WTC11 (cell line): Measurements from ENCODE around the gene RANBP9. TPM values are rescaled to one million over a fixed set of nuclear protein-coding genes. Genes with fewer than 3 reads are reported as not detected.

Source experiments
- ATAC-seq: fragments of 200-7000 bp; cut with Tn5 transposase; 2 replicates; pipeline ENCODE4 v1.10.0; 2021; ENCODE audit warnings: mild to moderate bottlenecking, moderate library complexity
- CTCF ChIA-PET: fragments of 300-600 bp; sonication (Branson Sonifier 250); formaldehyde crosslinking; loops from one replicate; lab custom pipeline; 2021; ENCODE audit warnings: antibody characterized with exemption; lab: Charles Lee
- POLR2A ChIA-PET: fragments of 350-600 bp; sonication (Branson Sonifier 250); formaldehyde crosslinking; loops from one replicate; lab custom pipeline; 2021; ENCODE audit warnings: antibody characterized with exemption; lab: Charles Lee
- DNase-seq: peaks from one replicate; pipeline ENCODE4 v3.0.0; 2021; ENCODE audit warnings: low spot score
- H3K27ac Mint-ChIP-seq: 2 replicates; pipeline ENCODE4 v1.8.0; 2021; ENCODE audit warnings: mixed read lengths
- H3K27me3 Mint-ChIP-seq: 2 replicates; pipeline ENCODE4 v1.8.0; 2021; ENCODE audit warnings: low read depth, mild to moderate bottlenecking, moderate library complexity, mixed read lengths
- H3K36me3 Mint-ChIP-seq: 2 replicates; pipeline ENCODE4 v1.8.0; 2021; ENCODE audit warnings: mixed read lengths
- H3K4me1 Mint-ChIP-seq: 2 replicates; pipeline ENCODE4 v1.8.0; 2022; ENCODE audit warnings: mixed read lengths
- H3K4me3 Mint-ChIP-seq: 2 replicates; pipeline ENCODE4 v1.8.0; 2021; ENCODE audit warnings: mild to moderate bottlenecking, moderate library complexity, mixed read lengths
- H3K9me3 Mint-ChIP-seq: 2 replicates; pipeline ENCODE4 v1.8.0; 2021; ENCODE audit warnings: mixed read lengths
- ATF1 ChIP-seq: sonication (generic); formaldehyde crosslinking; IDR thresholded peaks from 2 replicates; pipeline ENCODE4 v1.8.1; 2023; ENCODE audit warnings: mild to moderate bottlenecking, moderate library complexity, missing genetic modification reagents
- CBFB ChIP-seq: sonication (generic); formaldehyde crosslinking; IDR thresholded peaks from 2 replicates; pipeline ENCODE4 v1.8.1; 2022; ENCODE audit warnings: mild to moderate bottlenecking, low read depth, missing genetic modification reagents
- ELF4 ChIP-seq: sonication (generic); formaldehyde crosslinking; IDR thresholded peaks from 2 replicates; pipeline ENCODE4 v1.8.1; 2022; ENCODE audit warnings: low read depth, mild to moderate bottlenecking, moderate library complexity, missing genetic modification reagents
- ETV6 ChIP-seq: sonication (generic); formaldehyde crosslinking; IDR thresholded peaks from 2 replicates; pipeline ENCODE4 v1.8.1; 2022; ENCODE audit warnings: mild to moderate bottlenecking, missing genetic modification reagents
- JAZF1 ChIP-seq: fragments of 250-450 bp; sonication (Bioruptor Pico); IDR thresholded peaks from 2 replicates; pipeline ENCODE4 v1.9.0; 2021; ENCODE audit warnings: moderate library complexity, mild to moderate bottlenecking, inconsistent platforms
- KAT7 ChIP-seq: sonication (generic); formaldehyde crosslinking; IDR thresholded peaks from 2 replicates; pipeline ENCODE4 v1.8.1; 2023; ENCODE audit warnings: missing genetic modification reagents, mild to moderate bottlenecking, borderline replicate concordance
- NFE2L1 ChIP-seq: sonication (generic); formaldehyde crosslinking; IDR thresholded peaks from 2 replicates; pipeline ENCODE4 v1.8.1; 2023; ENCODE audit warnings: missing genetic modification reagents
- NR1H2 ChIP-seq: sonication (generic); formaldehyde crosslinking; IDR thresholded peaks from 2 replicates; pipeline ENCODE4 v1.9.0; 2021; ENCODE audit warnings: mild to moderate bottlenecking, moderate library complexity, missing genetic modification reagents
- OVOL2 ChIP-seq: fragments of 250-450 bp; sonication (Bioruptor Pico); IDR thresholded peaks from 2 replicates; pipeline ENCODE4 v1.9.0; 2021; ENCODE audit warnings: mild to moderate bottlenecking, borderline replicate concordance
- SMAD3 ChIP-seq: sonication (generic); formaldehyde crosslinking; IDR thresholded peaks from 2 replicates; pipeline ENCODE4 v1.8.0; 2022; ENCODE audit warnings: missing genetic modification reagents, mild to moderate bottlenecking, borderline replicate concordance
- TEAD1 ChIP-seq: sonication (generic); formaldehyde crosslinking; IDR thresholded peaks from 2 replicates; pipeline ENCODE4 v1.8.0; 2022; ENCODE audit warnings: mild to moderate bottlenecking, missing genetic modification reagents
- TP53 ChIP-seq: sonication (generic); formaldehyde crosslinking; IDR thresholded peaks from 2 replicates; pipeline ENCODE4 v1.8.1; 2023; ENCODE audit warnings: mild to moderate bottlenecking, missing genetic modification reagents
- ZNF219 ChIP-seq: sonication (generic); formaldehyde crosslinking; IDR thresholded peaks from 2 replicates; pipeline ENCODE4 v1.8.0; 2023; ENCODE audit warnings: missing genetic modification reagents, mild to moderate bottlenecking, borderline replicate concordance
- ZNF232 ChIP-seq: sonication (generic); formaldehyde crosslinking; IDR thresholded peaks from 2 replicates; pipeline ENCODE4 v1.8.0; 2022; ENCODE audit warnings: mild to moderate bottlenecking, missing genetic modification reagents
- ZNF396 ChIP-seq: fragments of 250-450 bp; sonication (Bioruptor Pico); IDR thresholded peaks from 2 replicates; pipeline ENCODE4 v1.8.0; 2021; ENCODE audit warnings: mild to moderate bottlenecking, moderate library complexity, borderline replicate concordance
- total RNA-seq: library from RNA; stranded (reverse); gene quantifications from 3 replicates; pipeline ENCODE4 v1.2.3, GENCODE V29; 2021
- TF ChIP-seq, protein P1 (sequence below): sonication (generic); formaldehyde crosslinking; IDR thresholded peaks from 2 replicates; pipeline ENCODE4 v1.8.1; 2022; ENCODE audit warnings: mild to moderate bottlenecking, missing genetic modification reagents, moderate library complexity, borderline replicate concordance
- TF ChIP-seq, protein P2 (sequence below): sonication (generic); formaldehyde crosslinking; IDR thresholded peaks from 2 replicates; pipeline ENCODE4 v1.8.1; 2023; ENCODE audit warnings: mild to moderate bottlenecking, missing genetic modification reagents, borderline replicate concordance
- TF ChIP-seq, protein P3 (sequence below): sonication (generic); formaldehyde crosslinking; IDR thresholded peaks from 2 replicates; pipeline ENCODE4 v1.8.1; 2023; ENCODE audit warnings: mild to moderate bottlenecking, missing genetic modification reagents
- TF ChIP-seq, protein P4 (sequence below): fragments of 250-450 bp; sonication (Bioruptor Pico); IDR thresholded peaks from 2 replicates; pipeline ENCODE4 v1.9.0; 2021; ENCODE audit warnings: mild to moderate bottlenecking, borderline replicate concordance
- TF ChIP-seq, protein P5 (sequence below): sonication (generic); formaldehyde crosslinking; IDR thresholded peaks from 2 replicates; pipeline ENCODE4 v1.8.0; 2023; ENCODE audit warnings: mild to moderate bottlenecking, missing genetic modification reagents

The RANBP9 gene
- total RNA-seq, 1 experiment from 2014 or later, result 33.4 TPM

DNA sequence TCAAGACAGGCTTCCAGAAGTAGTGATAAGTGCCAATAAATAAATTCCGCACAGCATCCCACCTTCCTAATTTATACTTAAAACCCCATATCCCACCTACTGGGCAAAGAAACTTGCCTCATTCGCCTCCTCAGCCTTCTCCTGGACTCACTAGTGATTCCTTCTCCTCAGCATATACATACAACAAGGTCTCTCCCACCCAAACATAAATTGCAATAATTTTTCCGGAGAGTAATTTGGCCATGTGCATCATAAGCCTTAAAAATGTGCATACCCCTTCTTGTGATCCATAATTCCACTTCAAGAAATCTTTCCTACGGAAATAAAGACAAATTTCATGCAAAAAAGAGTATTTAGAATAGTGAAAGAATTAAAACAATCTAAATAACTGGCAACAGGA lies 26.8 kb downstream of the RANBP9 start:
- H3K4me3 Mint-ChIP-seq, result no peak overlapping the region
- peaks cover 3% of the 10 kb centered on the region; the same call in 1 of the 2 replicates for H3K4me1 Mint-ChIP-seq
- no peak overlapping the region for H3K27ac Mint-ChIP-seq
- no peaks in the 10 kb centered on the region for H3K9me3 Mint-ChIP-seq
- DNase-seq (no peak), ATAC-seq (no peak)
- POLR2A ChIA-PET, result no interaction called here
- CTCF ChIA-PET, result interaction anchor here (2.5 kb wide), 1 partner anchor 70 kb away, joined by 8 read pairs; the partner anchor contains the start of gene NOL7
- peaks cover 4% of the 10 kb centered on the region for H3K36me3 Mint-ChIP-seq
- no peaks in the 10 kb centered on the region for H3K27me3 Mint-ChIP-seq
- TF ChIP-seq, protein P1, sequence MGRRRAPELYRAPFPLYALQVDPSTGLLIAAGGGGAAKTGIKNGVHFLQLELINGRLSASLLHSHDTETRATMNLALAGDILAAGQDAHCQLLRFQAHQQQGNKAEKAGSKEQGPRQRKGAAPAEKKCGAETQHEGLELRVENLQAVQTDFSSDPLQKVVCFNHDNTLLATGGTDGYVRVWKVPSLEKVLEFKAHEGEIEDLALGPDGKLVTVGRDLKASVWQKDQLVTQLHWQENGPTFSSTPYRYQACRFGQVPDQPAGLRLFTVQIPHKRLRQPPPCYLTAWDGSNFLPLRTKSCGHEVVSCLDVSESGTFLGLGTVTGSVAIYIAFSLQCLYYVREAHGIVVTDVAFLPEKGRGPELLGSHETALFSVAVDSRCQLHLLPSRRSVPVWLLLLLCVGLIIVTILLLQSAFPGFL (CRISPR knock-in tag), result no peak
- TF ChIP-seq ZNF219 (CRISPR knock-in tag) (no peak), CBFB (no peak), ATF1 (CRISPR knock-in tag) (no peak), ELF4 (no peak)
- TF ChIP-seq, protein P2, sequence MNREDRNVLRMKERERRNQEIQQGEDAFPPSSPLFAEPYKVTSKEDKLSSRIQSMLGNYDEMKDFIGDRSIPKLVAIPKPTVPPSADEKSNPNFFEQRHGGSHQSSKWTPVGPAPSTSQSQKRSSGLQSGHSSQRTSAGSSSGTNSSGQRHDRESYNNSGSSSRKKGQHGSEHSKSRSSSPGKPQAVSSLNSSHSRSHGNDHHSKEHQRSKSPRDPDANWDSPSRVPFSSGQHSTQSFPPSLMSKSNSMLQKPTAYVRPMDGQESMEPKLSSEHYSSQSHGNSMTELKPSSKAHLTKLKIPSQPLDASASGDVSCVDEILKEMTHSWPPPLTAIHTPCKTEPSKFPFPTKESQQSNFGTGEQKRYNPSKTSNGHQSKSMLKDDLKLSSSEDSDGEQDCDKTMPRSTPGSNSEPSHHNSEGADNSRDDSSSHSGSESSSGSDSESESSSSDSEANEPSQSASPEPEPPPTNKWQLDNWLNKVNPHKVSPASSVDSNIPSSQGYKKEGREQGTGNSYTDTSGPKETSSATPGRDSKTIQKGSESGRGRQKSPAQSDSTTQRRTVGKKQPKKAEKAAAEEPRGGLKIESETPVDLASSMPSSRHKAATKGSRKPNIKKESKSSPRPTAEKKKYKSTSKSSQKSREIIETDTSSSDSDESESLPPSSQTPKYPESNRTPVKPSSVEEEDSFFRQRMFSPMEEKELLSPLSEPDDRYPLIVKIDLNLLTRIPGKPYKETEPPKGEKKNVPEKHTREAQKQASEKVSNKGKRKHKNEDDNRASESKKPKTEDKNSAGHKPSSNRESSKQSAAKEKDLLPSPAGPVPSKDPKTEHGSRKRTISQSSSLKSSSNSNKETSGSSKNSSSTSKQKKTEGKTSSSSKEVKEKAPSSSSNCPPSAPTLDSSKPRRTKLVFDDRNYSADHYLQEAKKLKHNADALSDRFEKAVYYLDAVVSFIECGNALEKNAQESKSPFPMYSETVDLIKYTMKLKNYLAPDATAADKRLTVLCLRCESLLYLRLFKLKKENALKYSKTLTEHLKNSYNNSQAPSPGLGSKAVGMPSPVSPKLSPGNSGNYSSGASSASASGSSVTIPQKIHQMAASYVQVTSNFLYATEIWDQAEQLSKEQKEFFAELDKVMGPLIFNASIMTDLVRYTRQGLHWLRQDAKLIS (CRISPR knock-in tag), result no peak

DNA sequence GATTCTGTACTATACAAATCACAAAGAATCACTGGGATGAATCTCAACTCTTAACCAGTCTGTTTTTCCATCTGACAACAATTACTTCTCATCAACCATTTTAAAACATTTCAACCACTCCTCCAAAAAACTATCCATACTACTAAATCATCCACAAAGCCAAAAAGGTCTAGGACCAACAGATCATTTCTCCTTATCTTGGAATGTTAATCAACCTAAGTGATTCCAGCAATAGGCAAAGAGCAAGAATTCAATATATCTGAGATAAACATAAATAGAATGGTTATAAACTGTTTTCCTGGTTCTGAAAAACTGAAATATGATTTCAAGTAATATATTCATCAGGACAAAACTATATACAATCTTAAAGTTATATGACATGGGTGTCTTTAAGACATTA lies 28.6 kb downstream of the RANBP9 start:
- ChIA-PET POLR2A (no interaction called here), CTCF (interaction anchor here (0.6 kb wide), 1 partner anchor 367 kb away, joined by 3 read pairs; no protein-coding TSS in a partner anchor)
- TF ChIP-seq JAZF1 (CRISPR knock-in tag) (no peak), NFE2L1 (no peak), ZNF396 (CRISPR knock-in tag) (no peak), SMAD3 (no peak), ETV6 (CRISPR knock-in tag) (no peak)
- TF ChIP-seq, protein P3, sequence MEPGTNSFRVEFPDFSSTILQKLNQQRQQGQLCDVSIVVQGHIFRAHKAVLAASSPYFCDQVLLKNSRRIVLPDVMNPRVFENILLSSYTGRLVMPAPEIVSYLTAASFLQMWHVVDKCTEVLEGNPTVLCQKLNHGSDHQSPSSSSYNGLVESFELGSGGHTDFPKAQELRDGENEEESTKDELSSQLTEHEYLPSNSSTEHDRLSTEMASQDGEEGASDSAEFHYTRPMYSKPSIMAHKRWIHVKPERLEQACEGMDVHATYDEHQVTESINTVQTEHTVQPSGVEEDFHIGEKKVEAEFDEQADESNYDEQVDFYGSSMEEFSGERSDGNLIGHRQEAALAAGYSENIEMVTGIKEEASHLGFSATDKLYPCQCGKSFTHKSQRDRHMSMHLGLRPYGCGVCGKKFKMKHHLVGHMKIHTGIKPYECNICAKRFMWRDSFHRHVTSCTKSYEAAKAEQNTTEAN (CRISPR knock-in tag), result no peak
- no peaks in the 10 kb centered on the region for H3K9me3 Mint-ChIP-seq
- peaks cover 8% of the 10 kb centered on the region for H3K4me1 Mint-ChIP-seq
- DNase-seq (no peak), ATAC-seq (no peak)
- H3K27ac Mint-ChIP-seq, result no peak overlapping the region
- peaks cover 6% of the 10 kb centered on the region for H3K36me3 Mint-ChIP-seq
- H3K27me3 Mint-ChIP-seq, result no peaks in the 10 kb centered on the region
- H3K4me3 Mint-ChIP-seq, result no peak overlapping the region

DNA sequence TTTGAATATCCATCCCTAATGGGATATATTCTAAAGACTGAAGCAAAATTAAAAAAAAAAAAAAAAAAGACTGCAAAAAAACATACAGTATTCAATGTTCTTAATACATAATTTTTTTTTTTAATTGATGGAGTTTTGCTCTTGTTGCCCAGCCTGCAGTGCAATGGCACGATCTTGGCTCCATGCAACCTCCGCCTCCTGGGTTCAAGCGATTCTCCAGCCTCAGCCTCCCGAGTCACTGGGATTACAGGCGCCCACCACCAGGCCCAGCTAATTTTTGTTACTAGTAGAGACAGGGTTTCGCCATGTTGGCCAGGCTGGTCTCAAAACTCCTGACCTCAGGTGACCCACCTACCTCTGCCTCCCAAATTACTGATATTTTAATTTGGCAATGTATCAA lies 29.3 kb downstream of the RANBP9 start:
- CTCF ChIA-PET, result interaction anchor here (0.6 kb wide), 1 partner anchor 366 kb away, joined by 3 read pairs; no protein-coding TSS in a partner anchor
- Mint-ChIP-seq H3K27me3 (no peaks in the 10 kb centered on the region), H3K9me3 (no peaks in the 10 kb centered on the region), H3K4me3 (no peak overlapping the region), H3K36me3 (peaks cover 6% of the 10 kb centered on the region), H3K4me1 (peaks cover 8% of the 10 kb centered on the region), H3K27ac (no peak overlapping the region)
- POLR2A ChIA-PET, result no interaction called here
- DNase-seq (no peak), ATAC-seq (no peak)
- TF ChIP-seq OVOL2 (CRISPR knock-in tag) (no peak), ETV6 (CRISPR knock-in tag) (no peak), ZNF232 (CRISPR knock-in tag) (no peak), KAT7 (CRISPR knock-in tag) (no peak), TEAD1 (no peak), NR1H2 (CRISPR knock-in tag) (no peak), TP53 (no peak)
- TF ChIP-seq, protein P4, sequence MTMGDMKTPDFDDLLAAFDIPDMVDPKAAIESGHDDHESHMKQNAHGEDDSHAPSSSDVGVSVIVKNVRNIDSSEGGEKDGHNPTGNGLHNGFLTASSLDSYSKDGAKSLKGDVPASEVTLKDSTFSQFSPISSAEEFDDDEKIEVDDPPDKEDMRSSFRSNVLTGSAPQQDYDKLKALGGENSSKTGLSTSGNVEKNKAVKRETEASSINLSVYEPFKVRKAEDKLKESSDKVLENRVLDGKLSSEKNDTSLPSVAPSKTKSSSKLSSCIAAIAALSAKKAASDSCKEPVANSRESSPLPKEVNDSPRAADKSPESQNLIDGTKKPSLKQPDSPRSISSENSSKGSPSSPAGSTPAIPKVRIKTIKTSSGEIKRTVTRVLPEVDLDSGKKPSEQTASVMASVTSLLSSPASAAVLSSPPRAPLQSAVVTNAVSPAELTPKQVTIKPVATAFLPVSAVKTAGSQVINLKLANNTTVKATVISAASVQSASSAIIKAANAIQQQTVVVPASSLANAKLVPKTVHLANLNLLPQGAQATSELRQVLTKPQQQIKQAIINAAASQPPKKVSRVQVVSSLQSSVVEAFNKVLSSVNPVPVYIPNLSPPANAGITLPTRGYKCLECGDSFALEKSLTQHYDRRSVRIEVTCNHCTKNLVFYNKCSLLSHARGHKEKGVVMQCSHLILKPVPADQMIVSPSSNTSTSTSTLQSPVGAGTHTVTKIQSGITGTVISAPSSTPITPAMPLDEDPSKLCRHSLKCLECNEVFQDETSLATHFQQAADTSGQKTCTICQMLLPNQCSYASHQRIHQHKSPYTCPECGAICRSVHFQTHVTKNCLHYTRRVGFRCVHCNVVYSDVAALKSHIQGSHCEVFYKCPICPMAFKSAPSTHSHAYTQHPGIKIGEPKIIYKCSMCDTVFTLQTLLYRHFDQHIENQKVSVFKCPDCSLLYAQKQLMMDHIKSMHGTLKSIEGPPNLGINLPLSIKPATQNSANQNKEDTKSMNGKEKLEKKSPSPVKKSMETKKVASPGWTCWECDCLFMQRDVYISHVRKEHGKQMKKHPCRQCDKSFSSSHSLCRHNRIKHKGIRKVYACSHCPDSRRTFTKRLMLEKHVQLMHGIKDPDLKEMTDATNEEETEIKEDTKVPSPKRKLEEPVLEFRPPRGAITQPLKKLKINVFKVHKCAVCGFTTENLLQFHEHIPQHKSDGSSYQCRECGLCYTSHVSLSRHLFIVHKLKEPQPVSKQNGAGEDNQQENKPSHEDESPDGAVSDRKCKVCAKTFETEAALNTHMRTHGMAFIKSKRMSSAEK, result no peak
- TF ChIP-seq, protein P5, sequence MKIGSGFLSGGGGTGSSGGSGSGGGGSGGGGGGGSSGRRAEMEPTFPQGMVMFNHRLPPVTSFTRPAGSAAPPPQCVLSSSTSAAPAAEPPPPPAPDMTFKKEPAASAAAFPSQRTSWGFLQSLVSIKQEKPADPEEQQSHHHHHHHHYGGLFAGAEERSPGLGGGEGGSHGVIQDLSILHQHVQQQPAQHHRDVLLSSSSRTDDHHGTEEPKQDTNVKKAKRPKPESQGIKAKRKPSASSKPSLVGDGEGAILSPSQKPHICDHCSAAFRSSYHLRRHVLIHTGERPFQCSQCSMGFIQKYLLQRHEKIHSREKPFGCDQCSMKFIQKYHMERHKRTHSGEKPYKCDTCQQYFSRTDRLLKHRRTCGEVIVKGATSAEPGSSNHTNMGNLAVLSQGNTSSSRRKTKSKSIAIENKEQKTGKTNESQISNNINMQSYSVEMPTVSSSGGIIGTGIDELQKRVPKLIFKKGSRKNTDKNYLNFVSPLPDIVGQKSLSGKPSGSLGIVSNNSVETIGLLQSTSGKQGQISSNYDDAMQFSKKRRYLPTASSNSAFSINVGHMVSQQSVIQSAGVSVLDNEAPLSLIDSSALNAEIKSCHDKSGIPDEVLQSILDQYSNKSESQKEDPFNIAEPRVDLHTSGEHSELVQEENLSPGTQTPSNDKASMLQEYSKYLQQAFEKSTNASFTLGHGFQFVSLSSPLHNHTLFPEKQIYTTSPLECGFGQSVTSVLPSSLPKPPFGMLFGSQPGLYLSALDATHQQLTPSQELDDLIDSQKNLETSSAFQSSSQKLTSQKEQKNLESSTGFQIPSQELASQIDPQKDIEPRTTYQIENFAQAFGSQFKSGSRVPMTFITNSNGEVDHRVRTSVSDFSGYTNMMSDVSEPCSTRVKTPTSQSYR (CRISPR knock-in tag), result no peak
